Common myeloid progenitor, CD34-positive (primary cell): ENCODE data around the gene BIRC2.

Experiments used
- CTCF ChIA-PET: fragments of 350-600 bp; sonication (Branson Sonifier 250); formaldehyde crosslinking; loops from one replicate; lab custom pipeline; 2021; ENCODE audit warnings: antibody characterized with exemption; lab: Charles Lee
- POLR2A ChIA-PET: fragments of 350-600 bp; sonication (Branson Sonifier 250); formaldehyde crosslinking; loops from one replicate; lab custom pipeline; 2021; ENCODE audit warnings: antibody characterized with exemption; lab: Charles Lee
- DNase-seq, 3 donors: peaks; one replicate each; pipeline versions ENCODE4 v3.0.0 to v3.0.0-alpha.2; 2013
- H3K27ac ChIP-seq, 2 experiments: 1 replicate in 1 of 2; 2 replicates in 1 of 2; pipeline ENCODE4 v1.7.0; 2013; ENCODE audit warnings: inconsistent platforms in 2 of 2, low read length in 2 of 2, mild to moderate bottlenecking in 2 of 2, low read depth in 1 of 2, moderate library complexity in 1 of 2; ENCODE audit not compliant: severe bottlenecking in 2 of 2, insufficient read depth in 1 of 2, poor library complexity in 1 of 2
- H3K27me3 ChIP-seq, 5 experiments: replicated peaks in 2 of 5; 1 replicate in 3 of 5; 2 replicates in 2 of 5; pipeline versions ENCODE4 v1.6.1 to v1.7.0; 2013; ENCODE audit warnings: low read length in 4 of 5, mild to moderate bottlenecking in 2 of 5, moderate library complexity in 2 of 5, inconsistent platforms in 1 of 5; ENCODE audit not compliant: insufficient read depth in 5 of 5, control insufficient read depth in 4 of 5
- H3K36me3 ChIP-seq, 4 experiments: 1 replicate in 2 of 4; 2 replicates in 2 of 4; pipeline versions ENCODE4 v1.6.1 to v1.7.0; 2013; ENCODE audit warnings: low read length in 3 of 4, control low read depth in 1 of 4, mild to moderate bottlenecking in 1 of 4; ENCODE audit not compliant: control insufficient read depth in 4 of 4, insufficient read depth in 4 of 4
- H3K4me1 ChIP-seq, 4 experiments: 1 replicate in 3 of 4; 2 replicates in 1 of 4; pipeline versions ENCODE4 v1.6.1 to v1.7.1; 2013; ENCODE audit warnings: low read length in 3 of 4, mild to moderate bottlenecking in 3 of 4, control low read depth in 1 of 4, inconsistent platforms in 1 of 4, moderate library complexity in 1 of 4; ENCODE audit not compliant: control insufficient read depth in 4 of 4, insufficient read depth in 4 of 4; ENCODE audit errors: control extremely low read depth in 1 of 4
- H3K4me3 ChIP-seq, 7 experiments: 1 replicate in 4 of 7; 2 replicates in 3 of 7; pipeline versions ENCODE4 v1.5.1 to v1.7.0; 2013; ENCODE audit warnings: mild to moderate bottlenecking in 7 of 7, low read length in 6 of 7, moderate library complexity in 6 of 7, inconsistent platforms in 2 of 7, low read depth in 2 of 7, control low read depth in 1 of 7; ENCODE audit not compliant: insufficient read depth in 4 of 7, control insufficient read depth in 1 of 7; ENCODE audit errors: extremely low read depth in 1 of 7
- H3K9me3 ChIP-seq, 5 experiments: 1 replicate in 4 of 5; 2 replicates in 1 of 5; pipeline versions ENCODE4 v1.6.1 to v1.7.1; 2013; ENCODE audit warnings: low read length in 4 of 5, mild to moderate bottlenecking in 2 of 5, inconsistent platforms in 1 of 5, low read depth in 1 of 5, moderate library complexity in 1 of 5; ENCODE audit not compliant: control insufficient read depth in 4 of 5, insufficient read depth in 2 of 5; ENCODE audit errors: control extremely low read depth in 1 of 5
- WGBS: methylation state at CpG from one replicate; pipeline ENCODE4 v1.1.5; 2013; ENCODE audit not compliant: insufficient coverage; 5-methylcytosine and 5-hydroxymethylcytosine counted together

The BIRC2 gene

DNA sequence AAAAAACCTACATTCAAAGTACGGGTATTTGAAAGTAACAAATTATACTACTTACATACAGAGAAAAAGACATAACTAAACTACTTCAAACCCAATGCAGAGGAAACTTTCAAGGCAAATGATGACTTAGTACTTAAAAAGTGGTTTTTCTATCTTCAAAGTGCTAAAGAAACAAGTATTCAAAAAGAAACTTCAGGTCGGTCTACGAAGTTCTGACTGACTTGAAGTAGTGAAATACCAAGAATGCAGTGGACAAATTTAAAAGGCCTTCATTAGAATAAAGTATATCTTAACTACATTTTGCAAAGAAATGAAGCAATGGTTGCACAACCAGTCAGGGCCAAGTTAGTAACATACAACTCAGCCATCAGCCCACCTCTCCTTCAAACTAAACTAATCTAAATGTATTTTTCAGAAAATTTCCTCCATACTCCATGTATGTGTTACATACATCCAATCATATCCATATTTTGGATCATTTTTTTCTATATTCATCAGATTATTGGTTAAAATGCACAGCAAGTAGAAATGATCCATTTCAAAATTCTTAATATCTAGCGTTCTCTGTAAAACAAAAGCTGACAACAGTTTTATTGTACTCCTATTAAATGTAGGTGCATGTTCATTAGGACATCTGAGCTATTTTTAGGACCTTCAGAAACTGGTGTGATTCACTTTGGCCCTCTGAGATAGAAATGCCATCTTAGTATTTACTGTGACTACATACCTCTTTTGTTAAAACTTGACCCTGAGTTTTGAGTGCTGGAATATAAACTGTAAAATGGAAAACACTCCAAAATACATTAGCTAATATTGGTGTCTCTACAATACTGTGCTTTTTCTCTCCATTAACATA lies 49.9 kb downstream of the BIRC2 start:
- ChIA-PET POLR2A (no interaction called here), CTCF (interaction anchor here (0.9 to 7.5 kb wide), 7 partner anchors 9 to 99 kb away, joined by 3 to 55 read pairs (median 5); no protein-coding TSS in a partner anchor)
- no peaks in the 10 kb centered on the region for H3K4me1 ChIP-seq
- no peaks in the 10 kb centered on the region for H3K9me3 ChIP-seq
- H3K36me3 ChIP-seq: peaks cover 27 to 64% (median 47%) of the 10 kb centered on the region in 4 experiments
- H3K27me3 ChIP-seq: no peaks in the 10 kb centered on the region
- no peak overlapping the region for H3K27ac ChIP-seq
- no peak for DNase-seq
- WGBS: 100% methylated on average over 1 of the region's 4 CpGs
- no peak overlapping the region for H3K4me3 ChIP-seq

DNA sequence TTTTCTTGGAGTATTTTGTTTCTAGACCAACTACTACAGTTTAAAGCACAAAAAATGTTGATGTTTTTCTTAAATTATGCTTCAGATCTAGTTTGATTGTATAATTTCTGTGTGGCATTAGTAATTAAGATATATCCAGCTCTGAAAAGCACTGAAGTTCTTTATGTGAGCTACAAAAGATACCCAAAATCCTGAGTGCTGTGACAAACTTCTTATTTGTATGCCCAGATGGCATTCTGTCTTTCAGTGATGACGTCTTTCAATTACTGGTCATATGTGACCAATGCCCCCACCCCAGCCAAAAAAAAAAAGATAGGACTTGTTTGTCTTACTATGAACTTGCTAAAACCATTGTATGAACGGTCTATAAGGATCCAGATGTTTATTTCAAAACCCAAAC lies 51.3 kb downstream of the BIRC2 start:
- WGBS: 100% methylated on average over 1 of the region's 2 CpGs
- H3K9me3 ChIP-seq: no peaks in the 10 kb centered on the region
- DNase-seq: no peak
- ChIA-PET CTCF (interaction anchor here (0.8 to 6.6 kb wide), 10 partner anchors 7 to 213 kb away, joined by 3 to 46 read pairs (median 4); no protein-coding TSS in a partner anchor), POLR2A (no interaction called here)
- H3K4me3 ChIP-seq: no peak overlapping the region
- no peaks in the 10 kb centered on the region for H3K27me3 ChIP-seq
- peaks cover 24 to 61% (median 42%) of the 10 kb centered on the region in 4 experiments for H3K36me3 ChIP-seq
- H3K27ac ChIP-seq: no peak overlapping the region
- H3K4me1 ChIP-seq: peaks cover 6 to 11% (median 8%) of the 10 kb centered on the region in 4 experiments

DNA sequence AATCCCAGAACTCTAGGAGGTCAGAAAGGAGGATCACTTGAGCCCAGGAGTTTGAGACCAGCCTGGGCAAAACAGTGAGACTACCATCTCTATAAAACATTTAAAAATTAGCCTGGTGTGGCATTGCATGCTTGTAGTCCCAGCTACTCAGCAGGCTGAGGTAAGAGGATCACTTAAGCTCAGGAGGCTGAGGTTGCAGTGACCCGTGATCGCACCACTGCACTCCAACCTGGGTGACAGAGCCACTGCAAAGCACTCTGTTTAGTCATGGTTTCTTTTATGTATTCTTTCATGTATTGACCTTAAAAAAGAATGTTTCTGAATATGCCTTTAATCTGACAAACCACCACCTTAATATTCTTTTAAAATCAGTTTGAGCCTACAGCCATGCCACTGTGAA lies 52.2 kb downstream of the BIRC2 start:
- no peak for DNase-seq
- CTCF ChIA-PET: interaction anchor here (0.9 to 6.6 kb wide), 9 partner anchors 8 to 215 kb away, joined by 3 to 46 read pairs (median 4); no protein-coding TSS in a partner anchor
- POLR2A ChIA-PET: no interaction called here
- WGBS: 100% methylated on average over 2 of the region's 2 CpGs
- Histone ChIP-seq H3K27ac (no peak overlapping the region), H3K4me1 (peaks cover 6 to 14% (median 10%) of the 10 kb centered on the region in 4 experiments), H3K4me3 (no peak overlapping the region), H3K36me3 (peaks cover 19 to 58% (median 36%) of the 10 kb centered on the region in 4 experiments), H3K27me3 (no peaks in the 10 kb centered on the region), H3K9me3 (no peaks in the 10 kb centered on the region)

DNA sequence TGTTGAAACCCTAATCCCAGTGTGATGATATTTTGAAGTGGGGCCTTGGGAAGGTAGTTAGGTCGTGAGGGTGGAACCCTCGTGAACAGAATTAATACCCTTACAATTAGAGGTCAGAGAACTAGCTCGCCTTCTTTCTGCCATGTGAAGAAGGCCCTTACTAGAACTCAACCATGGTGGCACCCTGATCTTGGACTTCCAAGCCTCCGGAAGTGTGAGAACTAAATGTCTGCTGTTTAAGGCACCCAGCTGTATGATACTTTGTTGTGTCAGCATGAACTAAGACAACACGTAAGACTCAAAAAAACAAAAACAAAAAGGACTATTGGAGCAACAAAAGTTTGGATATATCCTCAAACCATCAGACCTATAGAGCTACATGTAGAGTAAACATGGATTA lies 53.6 kb downstream of the BIRC2 start:
- peaks cover 15 to 52% (median 30%) of the 10 kb centered on the region in 4 experiments for H3K36me3 ChIP-seq
- DNase-seq: no peak
- WGBS: 100% methylated on average over 1 of the region's 5 CpGs
- CTCF ChIA-PET: interaction anchor here (0.8 to 6.6 kb wide), 9 partner anchors 8 to 59 kb away, joined by 4 to 46 read pairs (median 5); no protein-coding TSS in a partner anchor
- H3K27ac ChIP-seq: no peak overlapping the region
- H3K9me3 ChIP-seq: no peaks in the 10 kb centered on the region
- H3K4me1 ChIP-seq: peaks cover 6 to 14% (median 10%) of the 10 kb centered on the region in 4 experiments
- H3K4me3 ChIP-seq: no peak overlapping the region
- no peaks in the 10 kb centered on the region for H3K27me3 ChIP-seq
- POLR2A ChIA-PET: no interaction called here

DNA sequence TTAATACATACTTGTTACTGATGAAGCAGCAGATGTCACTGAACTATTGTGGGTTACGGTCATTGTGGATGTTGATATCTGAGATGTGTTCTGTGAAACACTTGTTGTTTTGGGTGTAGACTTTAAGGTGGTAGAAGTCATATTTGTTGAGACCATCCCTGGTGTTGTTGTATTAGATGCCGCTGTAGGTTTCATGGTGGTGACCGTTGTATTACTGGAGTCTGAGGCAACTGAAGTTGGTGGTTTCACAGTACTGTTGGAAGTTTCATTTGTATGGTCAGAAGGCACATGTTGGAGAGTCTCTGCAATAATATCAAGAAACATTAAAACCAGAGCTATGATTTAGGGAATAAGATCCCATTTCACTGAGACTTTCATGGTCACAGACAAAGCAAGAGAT lies 54.9 kb downstream of the BIRC2 start:
- no peak for DNase-seq
- Histone ChIP-seq H3K4me3 (no peak overlapping the region), H3K9me3 (no peaks in the 10 kb centered on the region), H3K36me3 (peaks cover 13 to 52% (median 30%) of the 10 kb centered on the region in 4 experiments), H3K27ac (no peak overlapping the region), H3K4me1 (peaks cover 6 to 14% (median 10%) of the 10 kb centered on the region in 4 experiments), H3K27me3 (no peaks in the 10 kb centered on the region)
- WGBS: 100% methylated on average over 1 of the region's 3 CpGs
- ChIA-PET CTCF (interaction anchor here (0.6 to 6.6 kb wide), 5 partner anchors 8 to 94 kb away, joined by 3 to 46 read pairs (median 5); no protein-coding TSS in a partner anchor), POLR2A (no interaction called here)

DNA sequence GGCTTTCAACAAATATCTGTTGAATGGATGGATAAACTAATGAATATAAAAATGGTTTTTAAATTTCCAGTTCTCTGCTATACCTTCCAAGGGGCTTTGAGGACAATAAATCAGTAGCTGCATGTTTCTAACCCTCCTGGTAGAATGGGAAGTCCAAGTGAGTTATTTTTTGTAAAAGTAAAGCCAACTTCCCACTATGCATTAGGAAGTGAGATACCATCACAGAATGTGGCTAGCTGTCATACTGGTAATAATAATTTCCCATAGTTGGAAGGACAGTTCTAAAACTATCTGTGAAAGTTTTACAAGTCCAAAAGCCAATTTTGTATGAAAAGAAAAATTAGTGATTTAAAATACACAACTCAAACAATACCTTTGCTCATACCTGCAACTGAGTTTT lies 55.5 kb downstream of the BIRC2 start:
- peaks cover 15 to 52% (median 29%) of the 10 kb centered on the region in 4 experiments for H3K36me3 ChIP-seq
- H3K4me3 ChIP-seq: no peak overlapping the region
- DNase-seq: peak in 1 of 3 donors; percentile 27
- H3K9me3 ChIP-seq: no peaks in the 10 kb centered on the region
- H3K27ac ChIP-seq: no peak overlapping the region
- ChIA-PET POLR2A (no interaction called here), CTCF (interaction anchor here (0.6 to 6.6 kb wide), 3 partner anchors 11 to 93 kb away, joined by 3 to 46 read pairs (median 4); no protein-coding TSS in a partner anchor)
- H3K4me1 ChIP-seq: peaks cover 6 to 20% (median 11%) of the 10 kb centered on the region in 4 experiments
- no peaks in the 10 kb centered on the region for H3K27me3 ChIP-seq

DNA sequence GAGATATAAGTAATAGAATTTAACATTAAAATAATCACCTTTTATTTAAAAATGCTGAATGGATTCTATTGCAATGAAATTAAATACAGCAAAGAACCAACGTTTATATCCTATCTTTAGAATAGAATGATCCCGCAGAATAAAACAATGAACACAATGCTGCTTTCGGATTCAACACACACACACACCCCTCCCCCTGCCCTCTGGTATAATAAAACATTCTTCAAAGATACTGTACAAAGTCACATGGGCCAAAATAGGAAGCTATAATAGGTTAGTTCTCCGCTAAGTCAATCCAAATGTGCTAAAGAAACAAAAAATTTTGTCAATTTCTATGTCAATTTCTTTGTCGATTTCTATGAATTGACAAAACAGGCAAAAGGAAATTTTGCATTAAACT lies 58.5 kb downstream of the BIRC2 start:
- H3K27ac ChIP-seq: no peak overlapping the region
- H3K27me3 ChIP-seq: no peaks in the 10 kb centered on the region
- H3K9me3 ChIP-seq: no peaks in the 10 kb centered on the region
- CTCF ChIA-PET: interaction anchor here (1.2 to 1.9 kb wide), 3 partner anchors 8 to 15 kb away, joined by 5 to 7 read pairs (median 7); no protein-coding TSS in a partner anchor
- 100% methylated on average over 2 of the region's 5 CpGs for WGBS
- DNase-seq: no peak
- POLR2A ChIA-PET: no interaction called here
- H3K4me1 ChIP-seq: peaks cover 6 to 25% (median 15%) of the 10 kb centered on the region in 4 experiments
- peaks cover 11 to 47% (median 21%) of the 10 kb centered on the region in 4 experiments for H3K36me3 ChIP-seq
- H3K4me3 ChIP-seq: no peak overlapping the region
